ENCODE results near the gene EPAS1.

The EPAS1 gene

GRCh38 chr2:46306988-46307655, 9.9 kb downstream of the EPAS1 start:
- TF ChIP-seq CTCF (IDR thresholded peaks at IDR 0.05; ENCODE audit: low read depth, low read length), result no peak
- no peak for DNase-seq (ENCODE audit: extremely low read depth, low read depth)

- no peak for DNase-seq (ENCODE audit: extremely low read depth, low read depth)
Observed at GRCh38 chr2:46308081-46308480, 10.9 kb downstream of the EPAS1 start.

GRCh38 chr2:46308629-46309028, 11.4 kb downstream of the EPAS1 start:
- no peak for TF ChIP-seq CTCF (IDR thresholded peaks at IDR 0.05; ENCODE audit: low read depth, low read length)
- DNase-seq (ENCODE audit: extremely low read depth, low read depth), result no peak

More at GRCh38 chr2:46308081-46308480, 10.9 kb downstream of the EPAS1 start:
- no peak for TF ChIP-seq CTCF (IDR thresholded peaks at IDR 0.05; ENCODE audit: low read depth, low read length)

- no peak for DNase-seq (ENCODE audit: extremely low read depth, low read depth)
- no peak for TF ChIP-seq CTCF (IDR thresholded peaks at IDR 0.05; ENCODE audit: low read depth, low read length)
Observed at GRCh38 chr2:46309052-46309953, 12.1 kb downstream of the EPAS1 start.

- no peak for DNase-seq (ENCODE audit: extremely low read depth, low read depth)
- no peak for TF ChIP-seq CTCF (IDR thresholded peaks at IDR 0.05; ENCODE audit: low read depth, low read length)
Observed at GRCh38 chr2:46310446-46310845, 13.2 kb downstream of the EPAS1 start.

- TF ChIP-seq CTCF (IDR thresholded peaks at IDR 0.05; ENCODE audit: low read depth, low read length), result no peak
- no peak for DNase-seq (ENCODE audit: extremely low read depth, low read depth)
Observed at GRCh38 chr2:46311651-46312223, 14.5 kb downstream of the EPAS1 start.

GRCh38 chr2:46313063-46313462, 15.9 kb downstream of the EPAS1 start:
- TF ChIP-seq CTCF (IDR thresholded peaks at IDR 0.05; ENCODE audit: low read depth, low read length), result no peak
- DNase-seq (ENCODE audit: extremely low read depth, low read depth), result no peak

Data from AG09319 (cell line).